ENCODE data around the gene REPIN1. TPM values are rescaled to one million over a fixed set of nuclear protein-coding genes. Genes with fewer than 3 reads are reported as not detected.

Gene REPIN1
- polyA plus RNA-seq, 1 of the 3 experiments (the other 2 are of a cell fraction), result 91.6 TPM

DNA sequence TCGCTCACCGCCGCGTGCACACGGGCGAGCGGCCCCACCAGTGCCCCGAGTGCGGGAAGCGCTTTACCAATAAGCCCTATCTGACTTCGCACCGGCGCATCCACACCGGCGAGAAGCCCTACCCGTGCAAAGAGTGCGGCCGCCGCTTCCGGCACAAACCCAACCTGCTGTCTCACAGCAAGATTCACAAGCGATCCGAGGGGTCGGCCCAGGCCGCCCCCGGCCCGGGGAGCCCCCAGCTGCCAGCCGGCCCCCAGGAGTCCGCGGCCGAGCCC is 3.3 kb downstream of the REPIN1 start (continued):
- no peak for TF ChIP-seq YY1 (IDR thresholded peaks at IDR 0.05; ENCODE audit: low read depth)
- no peak for TF ChIP-seq JUND (IDR thresholded peaks at IDR 0.05)

DNA sequence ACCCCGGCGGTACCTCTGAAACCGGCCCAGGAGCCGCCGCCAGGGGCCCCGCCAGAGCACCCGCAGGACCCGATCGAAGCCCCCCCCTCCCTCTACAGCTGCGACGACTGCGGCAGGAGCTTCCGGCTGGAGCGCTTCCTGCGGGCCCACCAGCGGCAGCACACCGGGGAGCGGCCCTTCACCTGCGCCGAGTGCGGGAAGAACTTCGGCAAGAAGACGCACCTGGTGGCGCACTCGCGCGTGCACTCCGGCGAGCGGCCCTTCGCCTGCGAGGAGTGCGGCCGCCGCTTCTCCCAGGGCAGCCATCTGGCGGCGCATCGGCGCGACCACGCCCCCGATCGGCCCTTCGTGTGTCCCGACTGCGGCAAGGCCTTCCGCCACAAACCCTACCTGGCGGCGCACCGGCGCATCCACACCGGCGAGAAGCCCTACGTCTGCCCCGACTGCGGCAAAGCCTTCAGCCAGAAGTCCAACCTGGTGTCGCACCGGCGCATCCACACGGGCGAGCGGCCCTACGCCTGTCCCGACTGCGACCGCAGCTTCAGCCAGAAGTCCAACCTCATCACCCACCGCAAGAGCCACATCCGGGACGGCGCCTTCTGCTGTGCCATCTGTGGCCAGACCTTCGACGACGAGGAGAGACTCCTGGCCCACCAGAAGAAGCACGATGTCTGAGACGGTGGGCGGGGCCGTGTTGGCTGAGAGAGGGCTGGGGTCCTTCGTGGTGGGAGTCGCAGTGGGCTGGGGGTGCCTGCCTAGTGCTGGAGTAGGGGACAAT is 3.8 kb downstream of the REPIN1 start:
- Histone ChIP-seq H2AFZ (ENCODE audit: low read depth) (no peak overlapping the region), H3K27ac (ENCODE audit: low read depth in 2 of 2, low read length in 1 of 2) (no peak overlapping the region), H3K27me3 (ENCODE audit: insufficient read depth) (no peaks in the 10 kb centered on the region), H3F3A (replicated peaks; ENCODE audit: insufficient read depth) (peaks cover 23% of the 10 kb centered on the region), H3K4me3 (ENCODE audit: low read depth in 2 of 2, low read length in 1 of 2) (no peak overlapping the region), H3K4me2 (no peak overlapping the region), H3K9me3 (no peaks in the 10 kb centered on the region), H3K4me1 (ENCODE audit: control insufficient read depth in 1 of 2, insufficient read depth in 2 of 2, low read depth in 1 of 2, low read length in 1 of 2) (peaks cover 9 to 35% of the 10 kb centered on the region in 2 experiments; a peak in 3 of 4 replicates), H3K9me2 (no peaks in the 10 kb centered on the region), H3K36me3 (replicated peaks in 1 of 2; ENCODE audit: control insufficient read depth in 1 of 2, insufficient read depth in 2 of 2, low read length in 1 of 2) (peaks cover 19 to 49% of the 10 kb centered on the region in 2 experiments), H3K9ac (no peak overlapping the region), H4K20me1 (ENCODE audit: insufficient read depth) (no peaks in the 10 kb centered on the region), H3K79me2 (ENCODE audit: insufficient read depth) (peaks cover 48% of the 10 kb centered on the region)
- WGBS (ENCODE audit: low lambda C conversion rate), result 97% methylated on average over 78 of the region's 79 CpGs
- DNase-seq, result no peak
- TF ChIP-seq RFX5 (IDR thresholded peaks at IDR 0.05; ENCODE audit: low read length) (no peak), POLR2AphosphoS5 (IDR thresholded peaks at IDR 0.05; ENCODE audit: low read depth, low read length) (no peak), YY1 (IDR thresholded peaks at IDR 0.05; ENCODE audit: low read depth) (no peak), TAF1 (IDR thresholded peaks at IDR 0.05; ENCODE audit: borderline replicate concordance, low read depth, low read length) (no peak)
- CTCF ChIA-PET, result no interaction called here
- POLR2A ChIA-PET, result no interaction called here

DNA sequence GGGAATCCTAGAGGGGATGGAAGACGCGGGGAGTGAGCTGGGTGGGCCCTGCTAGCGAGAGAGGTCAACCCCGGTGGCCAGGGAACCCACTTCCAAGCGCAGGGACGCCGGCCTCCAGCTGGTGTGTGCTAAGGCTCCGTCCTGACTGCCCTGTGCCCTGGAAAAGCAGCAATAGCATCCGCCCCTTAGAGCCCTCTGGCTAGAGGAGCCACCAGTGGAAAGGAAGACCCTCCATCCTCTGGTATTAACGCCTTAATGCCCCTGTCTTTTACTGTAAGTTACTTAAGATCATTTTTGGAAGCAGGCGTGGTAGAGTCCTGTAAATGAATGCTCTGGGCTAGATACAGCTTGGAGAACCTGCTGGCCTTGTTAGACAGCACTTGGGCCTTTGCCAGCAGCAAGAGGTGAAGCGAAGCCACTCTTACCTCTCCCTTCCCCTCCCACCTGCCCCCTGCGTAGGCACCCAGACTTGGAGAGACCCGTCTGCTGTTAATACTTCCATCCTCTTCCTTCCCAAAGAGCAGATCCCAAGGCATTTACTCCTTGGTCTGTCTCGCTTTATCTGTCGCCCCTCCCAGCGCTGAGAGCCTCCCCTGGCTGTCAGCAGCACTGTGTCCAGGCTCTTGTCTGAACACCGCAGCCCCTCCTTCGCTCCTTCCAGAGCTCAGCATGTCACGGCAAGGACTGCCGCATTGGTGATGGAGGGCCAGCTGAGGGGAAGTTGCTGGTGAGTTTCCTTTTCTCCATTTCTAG is 4.6 kb downstream of the REPIN1 start:
- Histone ChIP-seq H3K9me2 (no peaks in the 10 kb centered on the region), H3K4me2 (no peak overlapping the region), H4K20me1 (ENCODE audit: insufficient read depth) (no peaks in the 10 kb centered on the region), H3K4me1 (ENCODE audit: control insufficient read depth in 1 of 2, insufficient read depth in 2 of 2, low read depth in 1 of 2, low read length in 1 of 2) (peaks cover 9 to 31% of the 10 kb centered on the region in 2 experiments; a peak in 3 of 4 replicates), H3K27ac (ENCODE audit: low read depth in 2 of 2, low read length in 1 of 2) (no peak overlapping the region; a peak in 1 of 4 replicates), H3K4me3 (ENCODE audit: low read depth in 2 of 2, low read length in 1 of 2) (no peak overlapping the region), H3K27me3 (ENCODE audit: insufficient read depth) (no peaks in the 10 kb centered on the region), H3K36me3 (replicated peaks in 1 of 2; ENCODE audit: control insufficient read depth in 1 of 2, insufficient read depth in 2 of 2, low read length in 1 of 2) (peaks cover 19 to 49% of the 10 kb centered on the region in 2 experiments), H2AFZ (ENCODE audit: low read depth) (no peak overlapping the region), H3K9me3 (no peaks in the 10 kb centered on the region), H3K79me2 (ENCODE audit: insufficient read depth) (peaks cover 48% of the 10 kb centered on the region), H3F3A (replicated peaks; ENCODE audit: insufficient read depth) (peaks cover 26% of the 10 kb centered on the region), H3K9ac (no peak overlapping the region)
- DNase-seq, result no peak
- CTCF ChIA-PET, result interaction anchor here (1.0 to 1.4 kb wide), 4 partner anchors 12 to 87 kb away, joined by 4 to 5 read pairs (median 5); no protein-coding TSS in a partner anchor
- 93% methylated on average over 21 of the region's 21 CpGs for WGBS (ENCODE audit: low lambda C conversion rate)
- TF ChIP-seq RFX5 (IDR thresholded peaks at IDR 0.05; ENCODE audit: low read length) (no peak), POLR2AphosphoS5 (IDR thresholded peaks at IDR 0.05; ENCODE audit: low read depth, low read length) (0 out of 2 replicates have a peak, but pooled peaks have one; percentile 17)
- POLR2A ChIA-PET, result no interaction called here

DNA sequence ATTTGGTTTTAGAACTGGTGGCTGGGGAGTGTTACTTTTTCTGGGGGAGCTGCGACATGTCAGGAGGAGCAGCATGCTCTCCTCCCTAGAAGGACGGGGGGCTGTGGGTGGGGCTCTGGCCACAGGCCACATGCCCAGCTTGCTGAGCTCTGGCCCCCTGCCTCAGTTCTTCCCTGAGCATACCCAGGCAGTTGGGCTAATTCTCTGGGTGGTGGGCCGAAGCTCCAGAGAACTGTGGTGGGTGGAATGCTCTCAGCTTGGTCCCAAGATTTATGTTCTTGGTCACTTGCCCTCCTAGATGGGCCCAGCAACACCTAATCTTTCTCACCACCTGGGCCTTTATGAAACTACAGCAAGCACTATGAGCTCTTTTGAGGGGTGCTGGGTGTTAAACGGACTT is 5.4 kb downstream of the REPIN1 start:
- no peak overlapping the region for H3K4me3 ChIP-seq (ENCODE audit: low read depth in 2 of 2, low read length in 1 of 2)
- H3K27me3 ChIP-seq (ENCODE audit: insufficient read depth), result no peaks in the 10 kb centered on the region
- H3K27ac ChIP-seq (ENCODE audit: low read depth in 2 of 2, low read length in 1 of 2), result no peak overlapping the region
- 100% methylated on average over 4 of the region's 4 CpGs for WGBS (ENCODE audit: low lambda C conversion rate)
- H3K79me2 ChIP-seq (ENCODE audit: insufficient read depth), result peaks cover 44% of the 10 kb centered on the region
- H3F3A ChIP-seq (replicated peaks; ENCODE audit: insufficient read depth), result peaks cover 30% of the 10 kb centered on the region
- CTCF ChIA-PET, result interaction anchor here (0.8 to 1.4 kb wide), 7 partner anchors 11 to 88 kb away, joined by 3 to 5 read pairs (median 4); no protein-coding TSS in a partner anchor
- H3K9ac ChIP-seq, result no peak overlapping the region
- no peak overlapping the region for H2AFZ ChIP-seq (ENCODE audit: low read depth)
- no peak for DNase-seq
- no peaks in the 10 kb centered on the region for H3K9me2 ChIP-seq
- no peak overlapping the region for H3K4me2 ChIP-seq
- H4K20me1 ChIP-seq (ENCODE audit: insufficient read depth), result no peaks in the 10 kb centered on the region
- H3K36me3 ChIP-seq (replicated peaks in 1 of 2; ENCODE audit: control insufficient read depth in 1 of 2, insufficient read depth in 2 of 2, low read length in 1 of 2), result peaks cover 19 to 49% of the 10 kb centered on the region in 2 experiments
- TF ChIP-seq RAD21 (IDR thresholded peaks at IDR 0.05; ENCODE audit: low read length) (no peak), TAF1 (IDR thresholded peaks at IDR 0.05; ENCODE audit: borderline replicate concordance, low read depth, low read length) (no peak), NFIC (IDR thresholded peaks at IDR 0.05; ENCODE audit: borderline replicate concordance) (no peak), ZBTB33 (IDR thresholded peaks at IDR 0.05; ENCODE audit: borderline replicate concordance, low read depth) (no peak), IRF3 (IDR thresholded peaks at IDR 0.05; ENCODE audit: low read depth, low read length) (no peak), FOXJ3 (CRISPR knock-in tag; IDR thresholded peaks at IDR 0.05) (no peak), MEF2A (IDR thresholded peaks at IDR 0.05; ENCODE audit: borderline replicate concordance, low read depth) (no peak), EP300 (IDR thresholded peaks at IDR 0.05; ENCODE audit: borderline replicate concordance in 1 of 2, low read depth in 1 of 2, low read length in 1 of 2) (no peak), FOXM1 (IDR thresholded peaks at IDR 0.05; ENCODE audit: low read depth) (no peak), RCOR1 (IDR thresholded peaks at IDR 0.05; ENCODE audit: low read length) (no peak), CHD2 (IDR thresholded peaks at IDR 0.05; ENCODE audit: low read length, partially characterized antibody) (no peak), MXI1 (IDR thresholded peaks at IDR 0.05; ENCODE audit: low read depth, low read length) (no peak)
- H3K4me1 ChIP-seq (ENCODE audit: control insufficient read depth in 1 of 2, insufficient read depth in 2 of 2, low read depth in 1 of 2, low read length in 1 of 2), result peaks cover 9 to 33% of the 10 kb centered on the region in 2 experiments; a peak in 3 of 4 replicates
- no peaks in the 10 kb centered on the region for H3K9me3 ChIP-seq
- POLR2A ChIA-PET, result no interaction called here
